ENCODE measurements around the gene TBC1D10B.
"Not testable (repeated sequence)": the region's sequence is repeated elsewhere in the genome, so short reads cannot be mapped to it uniquely, and the experiment has no call there.

The TBC1D10B gene

GRCh38 chr16:30397776-30398660 is 27.7 kb upstream of the TBC1D10B start:
- DNase-seq, result no peak
- no CpG with 5 or more reads among the region's 42 CpGs for WGBS (ENCODE audit: extremely low coverage, insufficient coverage, insufficient read length)
- peaks cover 19% of the 10 kb centered on the region for H3K79me2 ChIP-seq (ENCODE audit: control insufficient read depth, insufficient read depth, low read length, poor library complexity)
- H3K4me3 ChIP-seq (ENCODE audit: low read depth, low read length), result peak overlapping the region; percentile 26
- H2BK5ac ChIP-seq (ENCODE audit: low read depth, low read length, poor library complexity), result no peak overlapping the region
- H3K36me3 ChIP-seq (ENCODE audit: control insufficient read depth in 1 of 2, insufficient read depth in 2 of 2, low read length in 2 of 2), result peaks cover 19 to 20% of the 10 kb centered on the region in 2 experiments
- H2BK120ac ChIP-seq (ENCODE audit: insufficient read depth, low read length, poor library complexity), result no peak overlapping the region
- H3K27ac ChIP-seq (ENCODE audit: low read depth, low read length), result no peak overlapping the region
- no peak overlapping the region for H3K14ac ChIP-seq (ENCODE audit: low read length)
- peak overlapping the region; percentile 19 for H3K18ac ChIP-seq (ENCODE audit: low read length)
- peaks cover 14 to 18% of the 10 kb centered on the region in 2 experiments for H3K4me1 ChIP-seq (ENCODE audit: control insufficient read depth in 1 of 2, insufficient read depth in 2 of 2, low read length in 2 of 2)
- H2AFZ ChIP-seq (ENCODE audit: insufficient read depth, low read length, poor library complexity), result no peak overlapping the region
- H3K9ac ChIP-seq (ENCODE audit: low read length), result no peak overlapping the region
- no peak overlapping the region for H4K8ac ChIP-seq (ENCODE audit: low read depth, low read length)
- no peak overlapping the region for H3K23ac ChIP-seq (ENCODE audit: low read length)
- peak overlapping the region; percentile 4 for H2AK5ac ChIP-seq (ENCODE audit: low read length)
- no peaks in the 10 kb centered on the region for H3K9me3 ChIP-seq (ENCODE audit: insufficient read depth, low read depth, low read length)
- H2BK12ac ChIP-seq (ENCODE audit: low read length), result no peak overlapping the region
- H3K4me2 ChIP-seq (ENCODE audit: low read length), result no peak overlapping the region
- no peak overlapping the region for H3K4ac ChIP-seq (ENCODE audit: low read depth, low read length)
- H4K12ac ChIP-seq (ENCODE audit: low read depth, low read length), result peak overlapping the region; percentile 5
- peaks cover 32% of the 10 kb centered on the region for H3K79me1 ChIP-seq (ENCODE audit: low read length)
- H4K91ac ChIP-seq (ENCODE audit: low read depth, low read length), result peak overlapping the region; percentile 1
- no peaks in the 10 kb centered on the region for H3K27me3 ChIP-seq (ENCODE audit: insufficient read depth, low read length)

GRCh38 chr16:30397056-30397455 is 26.8 kb upstream of the TBC1D10B start:
- no peak overlapping the region for H3K18ac ChIP-seq (ENCODE audit: low read length)
- H2BK12ac ChIP-seq (ENCODE audit: low read length), result no peak overlapping the region
- no peaks in the 10 kb centered on the region for H3K9me3 ChIP-seq (ENCODE audit: insufficient read depth, low read depth, low read length)
- no peak overlapping the region for H3K14ac ChIP-seq (ENCODE audit: low read length)
- H3K27ac ChIP-seq (ENCODE audit: low read depth, low read length), result no peak overlapping the region
- peaks cover 14 to 18% of the 10 kb centered on the region in 2 experiments for H3K4me1 ChIP-seq (ENCODE audit: control insufficient read depth in 1 of 2, insufficient read depth in 2 of 2, low read length in 2 of 2)
- H3K79me1 ChIP-seq (ENCODE audit: low read length), result peaks cover 32% of the 10 kb centered on the region
- H3K79me2 ChIP-seq (ENCODE audit: control insufficient read depth, insufficient read depth, low read length, poor library complexity), result peaks cover 19% of the 10 kb centered on the region
- no peak overlapping the region for H2AFZ ChIP-seq (ENCODE audit: insufficient read depth, low read length, poor library complexity)
- no peak overlapping the region for H3K4me3 ChIP-seq (ENCODE audit: low read depth, low read length)
- no peak for DNase-seq
- no peak overlapping the region for H4K12ac ChIP-seq (ENCODE audit: low read depth, low read length)
- no peak overlapping the region for H4K8ac ChIP-seq (ENCODE audit: low read depth, low read length)
- H2BK120ac ChIP-seq (ENCODE audit: insufficient read depth, low read length, poor library complexity), result no peak overlapping the region
- no peak overlapping the region for H2AK5ac ChIP-seq (ENCODE audit: low read length)
- no peak overlapping the region for H3K9ac ChIP-seq (ENCODE audit: low read length)
- H3K27me3 ChIP-seq (ENCODE audit: insufficient read depth, low read length), result no peaks in the 10 kb centered on the region
- no CpG with 5 or more reads among the region's 4 CpGs for WGBS (ENCODE audit: extremely low coverage, insufficient coverage, insufficient read length)
- H4K91ac ChIP-seq (ENCODE audit: low read depth, low read length), result no peak overlapping the region
- no peak overlapping the region for H3K4me2 ChIP-seq (ENCODE audit: low read length)
- no peak overlapping the region for H3K23ac ChIP-seq (ENCODE audit: low read length)
- H2BK5ac ChIP-seq (ENCODE audit: low read depth, low read length, poor library complexity), result no peak overlapping the region
- H3K4ac ChIP-seq (ENCODE audit: low read depth, low read length), result peak overlapping the region; percentile 19
- H3K36me3 ChIP-seq (ENCODE audit: control insufficient read depth in 1 of 2, insufficient read depth in 2 of 2, low read length in 2 of 2), result peaks cover 19 to 20% of the 10 kb centered on the region in 2 experiments

GRCh38 chr16:30396627-30397026 is 26.3 kb upstream of the TBC1D10B start:
- not testable (repeated sequence) for H3K18ac ChIP-seq (ENCODE audit: low read length); H3K4me3 ChIP-seq (ENCODE audit: low read depth, low read length); H3K23ac ChIP-seq (ENCODE audit: low read length); H3K4ac ChIP-seq (ENCODE audit: low read depth, low read length); H3K9ac ChIP-seq (ENCODE audit: low read length); H3K14ac ChIP-seq (ENCODE audit: low read length); H2AFZ ChIP-seq (ENCODE audit: insufficient read depth, low read length, poor library complexity); H2AK5ac ChIP-seq (ENCODE audit: low read length); H4K12ac ChIP-seq (ENCODE audit: low read depth, low read length); H2BK120ac ChIP-seq (ENCODE audit: insufficient read depth, low read length, poor library complexity); H3K27me3 ChIP-seq (ENCODE audit: insufficient read depth, low read length); H3K4me2 ChIP-seq (ENCODE audit: low read length); DNase-seq; H2BK5ac ChIP-seq (ENCODE audit: low read depth, low read length, poor library complexity); H3K9me3 ChIP-seq (ENCODE audit: insufficient read depth, low read depth, low read length); H3K27ac ChIP-seq (ENCODE audit: low read depth, low read length); H2BK12ac ChIP-seq (ENCODE audit: low read length); H4K8ac ChIP-seq (ENCODE audit: low read depth, low read length); H4K91ac ChIP-seq (ENCODE audit: low read depth, low read length)
- Histone ChIP-seq H3K36me3 (ENCODE audit: control insufficient read depth in 1 of 2, insufficient read depth in 2 of 2, low read length in 2 of 2) (peaks cover 19 to 20% of the 10 kb centered on the region in 2 experiments), H3K79me1 (ENCODE audit: low read length) (peaks cover 32% of the 10 kb centered on the region), H3K4me1 (ENCODE audit: control insufficient read depth in 1 of 2, insufficient read depth in 2 of 2, low read length in 2 of 2) (peaks cover 14 to 18% of the 10 kb centered on the region in 2 experiments), H3K79me2 (ENCODE audit: control insufficient read depth, insufficient read depth, low read length, poor library complexity) (peaks cover 19% of the 10 kb centered on the region)
- no CpG with 5 or more reads among the region's 4 CpGs for WGBS (ENCODE audit: extremely low coverage, insufficient coverage, insufficient read length)

GRCh38 chr16:30395992-30396585 is 25.8 kb upstream of the TBC1D10B start:
- DNase-seq, result no peak
- WGBS (ENCODE audit: extremely low coverage, insufficient coverage, insufficient read length), result no CpG with 5 or more reads among the region's 13 CpGs

More at GRCh38 chr16:30395992-30396585, 25.8 kb upstream of the TBC1D10B start:
- Histone ChIP-seq H3K27me3 (ENCODE audit: insufficient read depth, low read length) (no peaks in the 10 kb centered on the region), H3K4me3 (ENCODE audit: low read depth, low read length) (peak overlapping the region; percentile 92), H4K12ac (ENCODE audit: low read depth, low read length) (peak overlapping the region; percentile 97), H2BK120ac (ENCODE audit: insufficient read depth, low read length, poor library complexity) (peak overlapping the region; percentile 19), H3K36me3 (ENCODE audit: control insufficient read depth in 1 of 2, insufficient read depth in 2 of 2, low read length in 2 of 2) (peaks cover 19 to 20% of the 10 kb centered on the region in 2 experiments), H3K4me2 (ENCODE audit: low read length) (peak overlapping the region; percentile 80), H3K4ac (ENCODE audit: low read depth, low read length) (peak overlapping the region; percentile 56), H2BK12ac (ENCODE audit: low read length) (no peak overlapping the region), H3K18ac (ENCODE audit: low read length) (peak overlapping the region; percentile 57), H4K91ac (ENCODE audit: low read depth, low read length) (peak overlapping the region; percentile 96), H3K79me2 (ENCODE audit: control insufficient read depth, insufficient read depth, low read length, poor library complexity) (peaks cover 19% of the 10 kb centered on the region), H3K4me1 (ENCODE audit: control insufficient read depth in 1 of 2, insufficient read depth in 2 of 2, low read length in 2 of 2) (peaks cover 14 to 18% of the 10 kb centered on the region in 2 experiments), H2AFZ (ENCODE audit: insufficient read depth, low read length, poor library complexity) (peak overlapping the region; percentile 19), H4K8ac (ENCODE audit: low read depth, low read length) (peak overlapping the region; percentile 79), H3K23ac (ENCODE audit: low read length) (no peak overlapping the region), H3K27ac (ENCODE audit: low read depth, low read length) (peak overlapping the region; percentile 97), H2BK5ac (ENCODE audit: low read depth, low read length, poor library complexity) (no peak overlapping the region), H3K9ac (ENCODE audit: low read length) (peak overlapping the region; percentile 71), H3K14ac (ENCODE audit: low read length) (peak overlapping the region; percentile 43), H2AK5ac (ENCODE audit: low read length) (peak overlapping the region; percentile 89), H3K9me3 (ENCODE audit: insufficient read depth, low read depth, low read length) (no peaks in the 10 kb centered on the region), H3K79me1 (ENCODE audit: low read length) (peaks cover 32% of the 10 kb centered on the region)

Data from trophoblast cell (in vitro differentiated cells and primary cell).